Measurements from ENCODE around the gene ABI3BP.
"Not testable (repeated sequence)": the region's sequence is repeated elsewhere in the genome, so short reads cannot be mapped to it uniquely, and the experiment has no call there.

Gene ABI3BP

GRCh38 chr3:100993309-100993708 is at the start of gene ABI3BP:
Gene ABI3BP (minus strand): TSS chr3:100993421. CDS start chr3:100993384, 37 bp downstream.
- no peak for DNase-seq

- no peak for DNase-seq
Measured at GRCh38 chr3:101039285-101039684, 46.1 kb upstream of the ABI3BP start.

- DNase-seq, result no peak
Measured at GRCh38 chr3:101038880-101039279, 45.7 kb upstream of the ABI3BP start.

GRCh38 chr3:101038393-101038792 is 45.2 kb upstream of the ABI3BP start:
- DNase-seq, result no peak

- DNase-seq, result no peak
Measured at GRCh38 chr3:101037613-101038012, 44.4 kb upstream of the ABI3BP start.

- DNase-seq, result no peak
Measured at GRCh38 chr3:101036676-101037075, 43.5 kb upstream of the ABI3BP start.

GRCh38 chr3:101036213-101036618 is 43.0 kb upstream of the ABI3BP start:
- DNase-seq, result no peak

GRCh38 chr3:101027286-101027685 is 34.1 kb upstream of the ABI3BP start:
- DNase-seq, result no peak

GRCh38 chr3:101026881-101027280 is 33.7 kb upstream of the ABI3BP start:
- no peak for DNase-seq

GRCh38 chr3:101026244-101026643 is 33.0 kb upstream of the ABI3BP start:
- DNase-seq, result no peak

GRCh38 chr3:101020351-101021015 is 27.3 kb upstream of the ABI3BP start:
- DNase-seq, result no peak

GRCh38 chr3:101017017-101017416 is 23.8 kb upstream of the ABI3BP start:
- DNase-seq, result no peak

GRCh38 chr3:101012312-101012711 is 19.1 kb upstream of the ABI3BP start:
- DNase-seq, result not testable (repeated sequence)

- no peak for DNase-seq
Measured at GRCh38 chr3:101011136-101011535, 17.9 kb upstream of the ABI3BP start.

GRCh38 chr3:101010296-101010695 is 17.1 kb upstream of the ABI3BP start:
- no peak for DNase-seq

GRCh38 chr3:101009386-101009785 is 16.2 kb upstream of the ABI3BP start:
- DNase-seq, result no peak

GRCh38 chr3:100999160-100999559 is 5.9 kb upstream of the ABI3BP start:
- DNase-seq, result no peak

- no peak for DNase-seq
Measured at GRCh38 chr3:100994809-100995208, 1.6 kb upstream of the ABI3BP start.

GRCh38 chr3:100994187-100994586 is 966 bp upstream of the ABI3BP start:
- DNase-seq, result no peak

GRCh38 chr3:100992231-100993012 is 799 bp downstream of the ABI3BP start:
- no peak for DNase-seq

GRCh38 chr3:100988080-100988479 is 5.1 kb downstream of the ABI3BP start:
- no peak for DNase-seq

GRCh38 chr3:100984308-100984707 is 8.9 kb downstream of the ABI3BP start:
- DNase-seq, result no peak

- no peak for DNase-seq
Measured at GRCh38 chr3:100982710-100983109, 10.5 kb downstream of the ABI3BP start.

- no peak for DNase-seq
Measured at GRCh38 chr3:100981164-100981911, 11.9 kb downstream of the ABI3BP start.
